Activated T-cell treated with anti-CD3 and anti-CD28 coated beads for 24 hours (primary cell): Measurements from ENCODE around the gene SRCIN1.
A peak's percentile ranks its signal among the peaks of the same experiment; 100 is the strongest.
"Not testable (repeated sequence)": the region's sequence is repeated elsewhere in the genome, so short reads cannot be mapped to it uniquely, and the experiment has no call there.

Experiments
- DNase-seq: peaks from one replicate; pipeline ENCODE4 v3.0.0-alpha.2; 2020; ENCODE audit warnings: low read depth

Gene SRCIN1

DNA sequence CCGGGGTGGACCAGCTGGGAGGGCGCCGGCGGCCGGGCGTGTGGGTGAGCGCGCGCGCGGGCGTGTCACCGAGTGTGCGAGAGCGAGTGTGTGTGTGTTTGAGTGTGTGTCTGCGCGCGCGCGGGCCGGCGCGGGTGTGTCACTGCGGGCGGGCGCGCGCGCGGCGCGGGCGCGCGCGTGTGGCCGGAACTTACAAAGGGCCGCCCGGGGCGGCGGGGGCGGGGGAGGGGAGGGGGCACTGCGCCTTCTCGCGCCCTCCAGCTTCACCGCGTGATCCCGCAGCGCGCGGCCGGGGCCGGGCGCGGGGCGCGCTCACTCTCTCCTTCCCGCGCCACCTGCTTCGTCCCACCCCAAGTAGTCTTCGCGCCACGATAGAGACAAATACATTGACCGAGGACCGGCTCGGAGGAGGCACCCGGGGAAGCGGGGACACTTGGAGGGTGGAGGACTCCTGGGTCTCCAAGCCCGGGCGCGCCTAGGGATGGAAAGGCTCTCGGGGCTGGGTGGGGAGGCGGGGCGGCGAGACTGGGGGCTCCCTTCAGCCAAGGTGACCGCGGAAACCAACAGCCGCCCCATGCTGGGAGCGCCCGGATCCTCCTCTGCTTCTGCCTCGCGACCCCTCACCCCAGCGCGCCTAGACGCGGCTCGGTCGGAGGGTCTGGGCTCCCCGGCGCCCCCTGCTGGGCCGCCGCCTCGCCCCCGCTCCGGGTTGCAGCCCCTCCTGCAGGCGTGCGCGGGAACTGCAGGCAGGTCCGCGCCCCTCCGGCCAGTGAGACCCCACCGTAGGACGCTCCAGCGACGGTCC lies at the start of gene SRCIN1:
SRCIN1 (minus strand) TSS at position 112 of the 805 bp plus-strand sequence. CDS start 247 bp downstream, outside the sequence.
- DNase-seq: peak; percentile 21

DNA sequence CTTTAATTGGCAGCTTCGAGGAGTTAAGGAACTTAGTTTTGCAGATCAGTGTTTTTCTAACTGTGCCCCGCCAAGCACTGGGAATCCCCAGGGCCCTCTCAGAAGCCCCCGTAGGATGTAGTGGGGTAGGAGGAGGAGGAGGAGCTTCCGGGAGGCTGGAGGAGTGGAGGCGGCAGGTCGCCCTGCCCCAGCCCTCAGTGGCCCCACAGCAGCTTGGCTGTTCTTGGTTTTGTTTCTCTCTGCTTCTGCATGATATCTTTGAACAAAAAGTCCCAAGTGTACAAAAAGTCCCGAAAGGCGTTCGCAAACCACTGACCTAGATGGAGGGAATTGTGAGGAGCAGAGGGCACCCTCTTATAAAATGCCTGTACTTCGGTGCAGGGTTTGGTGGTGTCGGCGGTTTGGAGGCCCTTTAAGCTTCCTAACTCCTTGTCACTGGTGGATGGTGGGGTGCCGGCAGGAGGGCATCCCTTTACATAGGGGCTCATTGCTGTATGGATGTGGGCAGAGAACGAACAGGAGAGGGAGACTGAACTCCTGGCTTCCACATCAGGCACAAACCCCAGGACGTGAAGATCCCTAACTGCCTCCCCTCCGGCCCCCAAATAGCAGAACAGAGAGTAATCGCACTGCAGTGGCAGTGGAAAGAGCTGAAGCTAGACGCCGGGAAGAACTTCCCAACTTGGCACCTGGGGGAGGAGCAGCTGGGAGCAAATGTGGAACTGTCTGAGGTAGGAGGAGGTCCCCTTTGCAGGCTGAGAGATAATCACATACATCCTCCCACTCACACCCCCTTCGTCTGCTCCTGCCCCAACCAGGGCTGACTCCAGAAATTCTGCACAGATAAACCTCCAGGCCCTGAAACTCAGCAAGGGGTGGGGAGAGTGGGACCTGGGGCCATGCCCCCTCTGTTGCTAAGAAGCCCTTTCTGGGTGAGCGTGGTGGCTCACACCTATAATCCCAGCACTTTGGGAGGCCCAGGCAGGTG lies 49.0 kb upstream of the SRCIN1 start:
- no peak for DNase-seq

DNA sequence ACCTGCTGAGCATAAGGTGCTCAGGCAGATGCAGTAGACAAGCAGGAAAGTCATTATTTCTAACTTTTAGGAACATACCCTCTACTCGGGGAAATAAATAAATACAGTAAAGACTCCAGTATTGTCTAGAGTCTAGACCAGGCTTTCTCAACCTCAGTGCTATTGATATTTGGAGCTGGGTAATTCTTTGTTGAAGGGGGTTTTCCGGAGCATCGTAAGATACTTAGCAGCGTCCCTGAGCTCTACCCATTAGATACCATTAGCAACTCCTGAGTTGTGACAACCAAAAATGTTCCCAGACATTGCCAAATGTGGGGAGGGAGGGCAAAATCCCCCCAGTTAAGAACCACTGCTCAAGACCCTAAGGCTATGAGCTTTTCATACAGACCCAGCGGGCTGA lies 47.9 kb upstream of the SRCIN1 start:
- no peak for DNase-seq

DNA sequence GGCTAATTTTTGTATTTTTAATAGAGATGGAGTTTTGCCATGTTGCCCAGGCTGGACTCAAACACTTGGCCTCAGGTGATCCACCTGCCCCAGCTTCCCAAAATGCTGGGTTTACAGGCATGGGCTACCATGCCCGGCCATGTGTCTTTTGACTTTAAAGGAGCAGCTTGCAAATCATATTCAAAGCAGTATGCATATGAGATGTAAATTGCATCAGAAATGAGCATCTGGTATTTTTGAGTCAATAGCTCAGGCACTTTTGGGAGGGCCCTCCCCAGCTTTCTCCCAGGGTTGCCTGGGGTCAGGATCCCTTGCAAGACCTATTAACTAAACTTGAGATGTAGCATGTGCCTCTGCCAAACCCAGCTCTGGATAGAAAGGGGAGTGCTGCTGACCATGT lies 47.5 kb upstream of the SRCIN1 start:
- no peak for DNase-seq

- DNase-seq: not testable (repeated sequence)
Observed at GRCh38 chr17:38650653-38651173, 45.0 kb upstream of the SRCIN1 start.

- no peak for DNase-seq
Observed at GRCh38 chr17:38637951-38638350, 32.2 kb upstream of the SRCIN1 start.

- DNase-seq: no peak
Observed at GRCh38 chr17:38636054-38636453, 30.3 kb upstream of the SRCIN1 start.

DNA sequence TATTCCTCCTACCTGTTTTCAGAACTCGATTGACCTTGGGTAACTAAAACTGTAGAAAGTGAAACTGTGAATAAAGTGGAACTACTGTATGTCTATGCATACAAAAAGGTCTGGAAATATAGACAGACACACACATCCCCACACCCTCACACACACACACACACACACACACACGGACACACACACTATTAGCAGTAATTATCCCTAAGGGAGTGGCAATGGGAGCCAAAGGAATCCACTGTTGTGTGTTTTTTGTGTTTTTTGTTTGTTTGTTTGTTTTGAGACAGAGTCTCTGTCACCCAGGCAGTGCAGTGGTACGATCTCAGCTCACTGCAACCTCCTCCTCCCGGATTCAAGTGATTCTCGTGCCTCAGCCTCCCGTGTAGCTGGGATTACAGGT lies 26.6 kb upstream of the SRCIN1 start:
- DNase-seq: no peak

GRCh38 chr17:38628441-38628840 lies 22.7 kb upstream of the SRCIN1 start:
- DNase-seq: no peak

DNA sequence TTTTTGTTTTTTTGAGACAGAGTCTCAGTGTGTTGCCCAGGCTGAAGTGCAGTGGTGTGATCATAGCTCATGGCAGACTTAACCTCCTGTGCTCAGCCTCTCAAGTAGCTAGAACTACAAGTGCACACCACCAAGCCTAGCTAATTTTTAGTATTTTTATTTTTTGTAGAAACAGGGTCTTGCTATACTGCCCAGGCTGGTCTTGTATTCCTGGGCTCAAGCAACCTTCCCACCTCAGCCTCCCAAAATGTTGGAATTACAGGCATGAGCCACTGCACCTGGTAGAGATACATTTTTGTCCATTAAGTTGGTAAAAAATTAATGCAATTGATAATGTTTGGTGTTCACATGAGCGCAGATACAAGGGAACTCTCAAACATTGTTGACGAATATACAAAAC lies 22.2 kb upstream of the SRCIN1 start:
- DNase-seq: no peak

GRCh38 chr17:38626606-38627226 lies 21.0 kb upstream of the SRCIN1 start:
- DNase-seq: not testable (repeated sequence)

- DNase-seq: no peak
Observed at GRCh38 chr17:38625482-38625881, 19.7 kb upstream of the SRCIN1 start.

- DNase-seq: not testable (repeated sequence)
Observed at GRCh38 chr17:38624782-38625355, 19.1 kb upstream of the SRCIN1 start.

DNA sequence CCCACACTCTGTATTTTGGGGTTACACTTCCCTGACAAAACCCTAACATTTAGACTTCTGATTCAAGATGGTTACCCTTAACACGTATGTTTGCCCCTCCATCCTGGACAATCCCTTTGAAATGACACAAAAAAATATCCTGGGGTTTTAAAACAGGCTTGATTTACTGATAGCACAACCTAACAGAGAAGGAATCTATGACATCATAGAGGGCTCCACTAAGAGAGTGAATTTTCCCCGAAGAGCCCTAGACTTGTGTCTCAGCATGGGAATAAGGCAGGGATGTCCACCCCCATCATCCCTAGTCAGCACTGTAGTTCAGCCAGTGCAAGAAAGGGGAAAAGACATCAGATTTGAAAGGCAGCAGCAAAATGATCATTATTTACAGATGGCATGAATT lies 15.8 kb upstream of the SRCIN1 start:
- DNase-seq: no peak

- no peak for DNase-seq
Observed at GRCh38 chr17:38620551-38621277, 15.0 kb upstream of the SRCIN1 start.

- no peak for DNase-seq
Observed at GRCh38 chr17:38619937-38620550, 14.3 kb upstream of the SRCIN1 start.

DNA sequence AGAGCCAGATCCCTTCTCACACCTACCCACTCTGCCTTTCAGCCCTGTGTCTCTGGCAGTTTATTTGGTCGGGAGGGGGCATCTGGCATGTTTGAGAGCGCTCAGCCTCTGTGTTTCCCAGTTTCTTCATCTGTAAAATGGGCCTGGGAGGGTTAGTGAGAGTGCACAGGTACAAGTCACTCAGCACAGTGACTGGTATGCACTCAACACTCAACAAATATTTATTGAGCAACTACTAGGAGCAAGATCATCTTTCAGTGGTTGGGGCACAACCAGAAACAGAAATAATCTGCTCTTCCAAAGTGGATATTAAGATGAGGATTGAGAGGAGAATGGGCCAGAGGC lies 13.7 kb upstream of the SRCIN1 start:
- no peak for DNase-seq

GRCh38 chr17:38617967-38618760 lies 12.4 kb upstream of the SRCIN1 start:
- no peak for DNase-seq

- no peak for DNase-seq
Observed at GRCh38 chr17:38617074-38617860, 11.5 kb upstream of the SRCIN1 start.
